Transverse colon (tissue), 4 donors: ENCODE data around the gene PLA2G15. TPM values are rescaled to one million over a fixed set of nuclear protein-coding genes. Genes with fewer than 3 reads are reported as not detected.

ENCODE experiments used
- DNase-seq: peaks from one replicate; pipeline ENCODE4 v3.0.0-alpha.2; 2019
- H3K27ac ChIP-seq, 4 donors: fragments of 200-600 bp; sonication (generic); 2 replicates each; pipeline ENCODE4 v1.5.1; 2016 to 2018; ENCODE audit warnings: inconsistent platforms in 4 of 4
- H3K27me3 ChIP-seq: fragments of 200-600 bp; sonication (generic); 2 replicates; pipeline ENCODE4 v1.5.1; 2017; ENCODE audit warnings: inconsistent platforms
- H3K36me3 ChIP-seq, 4 donors: fragments of 200-600 bp; sonication (generic); 2 replicates each; pipeline ENCODE4 v1.5.1; 2017 to 2019; ENCODE audit warnings: inconsistent platforms in 4 of 4
- H3K4me1 ChIP-seq, 4 donors: fragments of 200-600 bp; sonication (generic); 2 replicates each; pipeline ENCODE4 v1.5.1; 2017 to 2020; ENCODE audit warnings: inconsistent platforms in 4 of 4
- H3K4me3 ChIP-seq, 4 donors: fragments of 200-600 bp; sonication (generic); 1 replicate in 1 of 4; 2 replicates in 3 of 4; pipeline versions ENCODE4 v1.5.1 to v1.6.1; 2017 to 2019; ENCODE audit warnings: inconsistent platforms in 4 of 4
- H3K9me3 ChIP-seq, 2 donors: fragments of 200-600 bp; sonication (generic); 2 replicates each; pipeline ENCODE4 v1.5.1; 2017 to 2019; ENCODE audit warnings: inconsistent platforms in 2 of 2
- CTCF ChIP-seq, 5 experiments: fragments of 200-600 bp in 3 of 5; fragments of 450-650 bp in 2 of 5; sonication (generic) in 3 of 5; IDR thresholded peaks; 1 replicate in 2 of 5; 2 replicates in 3 of 5; pipeline ENCODE4 v1.5.1; 2016 to 2017; ENCODE audit warnings: antibody characterized with exemption in 5 of 5, inconsistent platforms in 3 of 5, mild to moderate bottlenecking in 2 of 5, moderate library complexity in 1 of 5
- EP300 ChIP-seq: sonication (generic); formaldehyde crosslinking; IDR thresholded peaks from one replicate; pipeline ENCODE4 v1.6.1; 2017; ENCODE audit warnings: antibody characterized with exemption, low read depth
- POLR2A ChIP-seq: fragments of 450-650 bp; IDR thresholded peaks from one replicate; pipeline ENCODE4 v1.6.1; 2016; ENCODE audit warnings: antibody characterized with exemption, mild to moderate bottlenecking, moderate library complexity
- POLR2AphosphoS5 ChIP-seq, 3 donors: sonication (generic); formaldehyde crosslinking; IDR thresholded peaks; one replicate each; pipeline ENCODE4 v1.6.1; 2016; ENCODE audit warnings: antibody characterized with exemption in 3 of 3
- WGBS, 2 donors: methylation state at CpG; one replicate each; pipeline ENCODE4 v1.1.5; 2018; ENCODE audit warnings: low coverage in 1 of 2; 5-methylcytosine and 5-hydroxymethylcytosine counted together
- in situ Hi-C, 4 donors: fragments of 200-750 bp; cut with MboI; loops; one replicate each; pipeline versions ENCODE4 v1.15.0 to v1.15.1; 2017; ENCODE audit warnings: low sequenced_read_pairs in 3 of 4, low pct_ligation_motif_present in 1 of 4, low pct_unique_long_range_greater_than_20kb in 1 of 4
- intact Hi-C: fragments of 100-400 bp; cut with DNase I; formaldehyde crosslinking; loops from one replicate; pipeline ENCODE4 v1.15.1; 2023; ENCODE audit warnings: low total_unique reads
- total RNA-seq, 4 donors: library from RNA; depleted of rRNA; stranded (reverse); fragments of >200 nt; gene quantifications; one replicate each; pipeline ENCODE4 v1.1.0, GENCODE V29; 2016

The PLA2G15 gene
- total RNA-seq, 4 donors from 2014 or later = 9.6 to 18.2 (median 15.0) TPM

- TF ChIP-seq POLR2AphosphoS5 (IDR thresholded peaks at IDR 0.05) (no peak), CTCF (IDR thresholded peaks at IDR 0.05) (no peak), POLR2A (no peak), EP300 (no peak)
- WGBS, 2 donors = 40 to 51% methylated on average over 4 of the region's 4 CpGs
- peaks cover 0 to 51% (median 20%) of the 10 kb centered on the region in 4 donors for H3K4me1 ChIP-seq
- H3K36me3 ChIP-seq = no peaks in the 10 kb centered on the region
- peak overlapping the region; percentile 44 to 60 (median 55) for H3K27ac ChIP-seq
- no peaks in the 10 kb centered on the region for H3K27me3 ChIP-seq
- no peak overlapping the region for H3K4me3 ChIP-seq
- H3K9me3 ChIP-seq = no peaks in the 10 kb centered on the region
- DNase-seq = no peak
- in situ Hi-C loops (no loop called here), intact Hi-C loops (no loop called here)
These were observed 30.5 kb downstream of the PLA2G15 start for GRCh38 chr16:68275611-68276191.

GRCh38 chr16:68276223-68276622 is 31.1 kb downstream of the PLA2G15 start:
- WGBS, 2 donors = 36 to 74% methylated on average over 2 to 3 of the region's 3 CpGs
- H3K36me3 ChIP-seq = no peaks in the 10 kb centered on the region
- in situ Hi-C loops = no loop called here
- no peak overlapping the region for H3K4me3 ChIP-seq
- no peaks in the 10 kb centered on the region for H3K27me3 ChIP-seq
- no peak for DNase-seq
- H3K27ac ChIP-seq = peak overlapping the region; percentile 44 to 60 (median 55)
- TF ChIP-seq EP300 (no peak), POLR2AphosphoS5 (IDR thresholded peaks at IDR 0.05) (no peak), CTCF (IDR thresholded peaks at IDR 0.05) (no peak), POLR2A (no peak)
- intact Hi-C loops = no loop called here
- no peaks in the 10 kb centered on the region for H3K9me3 ChIP-seq
- H3K4me1 ChIP-seq = peaks cover 0 to 56% (median 20%) of the 10 kb centered on the region in 4 donors

GRCh38 chr16:68279726-68280558 is 34.8 kb downstream of the PLA2G15 start:
- intact Hi-C loops = no loop called here
- H3K27ac ChIP-seq = peak overlapping the region in 3 of 4 donors; percentile 3 to 46 (median 21)
- TF ChIP-seq EP300 (no peak), POLR2AphosphoS5 (IDR thresholded peaks at IDR 0.05) (no peak), POLR2A (no peak), CTCF (IDR thresholded peaks at IDR 0.05) (no peak)
- WGBS, 2 donors = 76 to 79% methylated on average over 5 to 13 of the region's 13 CpGs
- peaks cover 0 to 66% (median 9%) of the 10 kb centered on the region in 4 donors for H3K4me1 ChIP-seq
- H3K4me3 ChIP-seq = no peak overlapping the region
- no peak for DNase-seq
- in situ Hi-C loops = no loop called here
- H3K36me3 ChIP-seq = no peaks in the 10 kb centered on the region
- H3K27me3 ChIP-seq = no peaks in the 10 kb centered on the region
- no peaks in the 10 kb centered on the region for H3K9me3 ChIP-seq

- Histone ChIP-seq H3K27ac (no peak overlapping the region), H3K9me3 (no peaks in the 10 kb centered on the region), H3K36me3 (no peaks in the 10 kb centered on the region), H3K4me1 (peaks cover 4 to 69% (median 13%) of the 10 kb centered on the region in 4 donors), H3K4me3 (no peak overlapping the region), H3K27me3 (no peaks in the 10 kb centered on the region)
- 75 to 90% methylated on average over 2 to 4 of the region's 4 CpGs for WGBS, 2 donors
- TF ChIP-seq CTCF (IDR thresholded peaks at IDR 0.05) (no peak), POLR2AphosphoS5 (IDR thresholded peaks at IDR 0.05) (no peak), POLR2A (no peak), EP300 (no peak)
- DNase-seq = no peak
- in situ Hi-C loops (no loop called here), intact Hi-C loops (no loop called here)
These were observed 36.3 kb downstream of the PLA2G15 start for GRCh38 chr16:68281368-68282063.
